ENCODE results near the gene SYT6. TPM values are rescaled to one million over a fixed set of nuclear protein-coding genes. Genes with fewer than 3 reads are reported as not detected.
"Not testable (repeated sequence)": the region's sequence is repeated elsewhere in the genome, so short reads cannot be mapped to it uniquely, and the experiment has no call there.

The SYT6 gene
- total and polyA plus RNA-seq, 3 donors from 2014 or later, result 0.43 to 0.78 (median 0.71) TPM

GRCh38 chr1:114077188-114077587, 76.5 kb downstream of the SYT6 start:
- H3K27ac ChIP-seq, result no peak overlapping the region
- H3K4me3 ChIP-seq, result no peak overlapping the region
- no peaks in the 10 kb centered on the region for H3K27me3 ChIP-seq
- intact Hi-C loops (cut with DNase I; ENCODE audit: low total_unique reads), result no loop called here
- DNase-seq, result no peak
- H3K36me3 ChIP-seq (ENCODE audit: low read depth, missing control alignments), result no peaks in the 10 kb centered on the region
- H3K4me1 ChIP-seq, result peaks cover 3% of the 10 kb centered on the region
- H3K9me3 ChIP-seq, result no peaks in the 10 kb centered on the region
- no peak for TF ChIP-seq CTCF (IDR thresholded peaks at IDR 0.05)
- TF ChIP-seq POLR2A (IDR thresholded peaks at IDR 0.05), result no peak
- 80 to 89% methylated on average over 3 of the region's 3 CpGs for WGBS, 2 donors

- Histone ChIP-seq H3K36me3 (ENCODE audit: low read depth, missing control alignments) (no peaks in the 10 kb centered on the region), H3K27ac (no peak overlapping the region), H3K27me3 (no peaks in the 10 kb centered on the region), H3K4me3 (no peak overlapping the region), H3K9me3 (no peaks in the 10 kb centered on the region), H3K4me1 (peaks cover 3% of the 10 kb centered on the region)
- TF ChIP-seq CTCF (IDR thresholded peaks at IDR 0.05) (no peak), POLR2A (IDR thresholded peaks at IDR 0.05) (no peak)
- DNase-seq, result no peak
- intact Hi-C loops (cut with DNase I; ENCODE audit: low total_unique reads), result no loop called here
- 74 to 88% methylated on average over 4 of the region's 4 CpGs for WGBS, 2 donors
These were observed 77.4 kb downstream of the SYT6 start for GRCh38 chr1:114076308-114076707.

- Histone ChIP-seq H3K36me3 (ENCODE audit: low read depth, missing control alignments) (no peaks in the 10 kb centered on the region), H3K27ac (no peak overlapping the region), H3K27me3 (no peaks in the 10 kb centered on the region), H3K4me3 (no peak overlapping the region), H3K4me1 (peaks cover 3% of the 10 kb centered on the region), H3K9me3 (no peaks in the 10 kb centered on the region)
- TF ChIP-seq CTCF (IDR thresholded peaks at IDR 0.05), result no peak
- no peak for TF ChIP-seq POLR2A (IDR thresholded peaks at IDR 0.05)
- 35 to 49% methylated on average over 4 of the region's 4 CpGs for WGBS, 2 donors
- intact Hi-C loops (cut with DNase I; ENCODE audit: low total_unique reads), result no loop called here
- DNase-seq, result no peak
These were observed 78.0 kb downstream of the SYT6 start for GRCh38 chr1:114075546-114076242.

GRCh38 chr1:114075105-114075504, 78.6 kb downstream of the SYT6 start:
- no peaks in the 10 kb centered on the region for H3K36me3 ChIP-seq (ENCODE audit: low read depth, missing control alignments)
- no peaks in the 10 kb centered on the region for H3K27me3 ChIP-seq
- DNase-seq, result no peak
- H3K4me3 ChIP-seq, result no peak overlapping the region
- intact Hi-C loops (cut with DNase I; ENCODE audit: low total_unique reads), result no loop called here
- WGBS, 2 donors, result 76 to 77% methylated on average over 2 of the region's 2 CpGs
- peaks cover 3% of the 10 kb centered on the region for H3K4me1 ChIP-seq
- TF ChIP-seq CTCF (IDR thresholded peaks at IDR 0.05) (no peak), POLR2A (IDR thresholded peaks at IDR 0.05) (no peak)
- no peaks in the 10 kb centered on the region for H3K9me3 ChIP-seq
- H3K27ac ChIP-seq, result no peak overlapping the region

GRCh38 chr1:114072246-114072645, 81.4 kb downstream of the SYT6 start:
- intact Hi-C loops (cut with DNase I; ENCODE audit: low total_unique reads), result no loop called here
- peaks cover 3% of the 10 kb centered on the region for H3K4me1 ChIP-seq
- no peaks in the 10 kb centered on the region for H3K36me3 ChIP-seq (ENCODE audit: low read depth, missing control alignments)
- H3K27ac ChIP-seq, result no peak overlapping the region
- TF ChIP-seq CTCF (IDR thresholded peaks at IDR 0.05), result no peak
- TF ChIP-seq POLR2A (IDR thresholded peaks at IDR 0.05), result no peak
- no peaks in the 10 kb centered on the region for H3K27me3 ChIP-seq
- H3K9me3 ChIP-seq, result no peaks in the 10 kb centered on the region
- no peak overlapping the region for H3K4me3 ChIP-seq
- no peak for DNase-seq

- H3K27me3 ChIP-seq; H3K36me3 ChIP-seq (ENCODE audit: low read depth, missing control alignments); H3K4me1 ChIP-seq; H3K4me3 ChIP-seq; H3K9me3 ChIP-seq; H3K27ac ChIP-seq; DNase-seq; intact Hi-C loops (cut with DNase I; ENCODE audit: low total_unique reads): not testable (repeated sequence)
These were observed 83.9 kb downstream of the SYT6 start for GRCh38 chr1:114069762-114070161.

GRCh38 chr1:114068684-114069083, 85.0 kb downstream of the SYT6 start:
- WGBS, 2 donors, result 96% methylated on average over 1 of the region's 1 CpG
- H3K36me3 ChIP-seq (ENCODE audit: low read depth, missing control alignments); intact Hi-C loops (cut with DNase I; ENCODE audit: low total_unique reads); H3K4me3 ChIP-seq; H3K9me3 ChIP-seq; H3K27me3 ChIP-seq; H3K4me1 ChIP-seq; H3K27ac ChIP-seq; DNase-seq: not testable (repeated sequence)

All from testis (tissue), 3 donors.